NCI-H510A (cell line): ENCODE data around the gene SPP1.

Source experiments
- DNase-seq: peaks from one replicate; lab custom pipeline; 2025; lab: John Stamatoyannopoulos, UW

SPP1 gene

DNA sequence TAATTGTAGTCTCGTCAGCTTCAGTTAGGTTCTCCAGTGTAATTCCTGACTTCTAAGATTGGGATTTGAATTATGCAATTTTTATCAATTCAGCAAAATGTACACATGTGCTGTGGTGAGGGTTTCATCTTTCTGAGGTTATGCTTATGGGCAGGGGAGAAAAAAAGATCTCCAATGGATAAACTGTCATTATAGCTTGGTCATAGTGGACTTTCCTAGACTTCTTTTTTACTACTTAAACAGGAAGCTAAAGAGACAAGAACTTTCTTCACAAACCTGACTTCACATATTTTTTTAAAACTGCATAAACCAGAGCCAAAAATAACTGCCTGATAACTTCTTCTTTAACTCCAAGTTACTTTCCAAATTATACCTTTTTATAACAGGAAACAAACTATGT, 21.7 kb upstream of the SPP1 start:
- DNase-seq = no peak

DNA sequence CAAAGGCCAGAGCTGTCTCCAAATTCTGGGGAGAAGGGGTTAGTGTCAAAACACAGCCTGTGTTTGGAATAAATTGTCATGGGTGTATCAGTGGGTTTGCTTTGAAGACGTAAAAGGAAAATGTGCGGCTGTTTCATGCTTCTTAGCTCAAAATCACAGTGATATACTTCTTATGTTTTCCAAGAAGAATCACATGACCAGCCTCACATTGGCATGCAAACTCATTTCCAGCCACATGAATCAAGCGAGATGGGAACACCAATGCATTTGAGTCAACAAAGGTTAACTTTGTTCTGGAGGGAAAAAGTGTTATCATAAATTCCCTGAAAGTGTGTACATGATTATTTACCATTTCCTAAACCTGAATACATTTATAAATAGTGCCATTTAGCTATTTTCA, 19.0 kb upstream of the SPP1 start:
- DNase-seq = no peak

DNA sequence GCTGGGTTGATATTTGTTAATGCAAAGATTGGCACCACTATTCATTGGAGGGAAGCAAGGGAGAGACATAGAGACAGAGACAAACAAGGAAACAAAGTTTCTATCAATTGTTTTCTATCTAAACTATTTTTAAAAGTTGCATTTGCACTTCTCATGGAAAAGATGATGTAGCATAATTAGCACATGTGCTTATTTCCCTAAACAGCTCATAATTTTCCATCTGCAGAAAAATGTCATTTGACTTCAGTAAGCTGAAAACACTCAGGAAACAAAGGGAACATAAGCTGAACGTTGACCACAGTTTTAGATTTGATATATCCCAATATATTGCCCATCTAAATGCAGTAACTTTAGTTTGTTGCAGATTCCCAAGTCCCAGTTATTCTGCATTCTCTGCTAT, 18.5 kb upstream of the SPP1 start:
- no peak for DNase-seq

DNA sequence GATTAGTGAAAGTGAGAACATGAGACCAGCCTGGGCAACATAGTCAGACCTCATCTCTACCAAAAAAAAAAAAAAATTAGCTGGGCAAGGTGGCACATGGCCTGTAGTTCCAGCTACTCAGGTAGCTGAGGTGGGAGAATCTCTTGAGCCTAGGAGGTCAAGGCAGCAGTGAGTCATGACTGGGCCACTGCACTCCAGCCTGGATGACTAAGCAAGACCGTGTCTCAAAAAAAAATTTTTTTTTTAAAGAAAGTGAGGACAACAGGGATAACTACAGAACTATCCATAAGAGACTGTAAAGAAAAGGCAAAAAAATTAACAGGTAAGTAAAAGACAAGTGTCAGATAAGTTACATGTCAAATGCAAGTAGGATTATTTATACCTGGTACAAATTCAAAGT, 13.5 kb upstream of the SPP1 start:
- no peak for DNase-seq

DNA sequence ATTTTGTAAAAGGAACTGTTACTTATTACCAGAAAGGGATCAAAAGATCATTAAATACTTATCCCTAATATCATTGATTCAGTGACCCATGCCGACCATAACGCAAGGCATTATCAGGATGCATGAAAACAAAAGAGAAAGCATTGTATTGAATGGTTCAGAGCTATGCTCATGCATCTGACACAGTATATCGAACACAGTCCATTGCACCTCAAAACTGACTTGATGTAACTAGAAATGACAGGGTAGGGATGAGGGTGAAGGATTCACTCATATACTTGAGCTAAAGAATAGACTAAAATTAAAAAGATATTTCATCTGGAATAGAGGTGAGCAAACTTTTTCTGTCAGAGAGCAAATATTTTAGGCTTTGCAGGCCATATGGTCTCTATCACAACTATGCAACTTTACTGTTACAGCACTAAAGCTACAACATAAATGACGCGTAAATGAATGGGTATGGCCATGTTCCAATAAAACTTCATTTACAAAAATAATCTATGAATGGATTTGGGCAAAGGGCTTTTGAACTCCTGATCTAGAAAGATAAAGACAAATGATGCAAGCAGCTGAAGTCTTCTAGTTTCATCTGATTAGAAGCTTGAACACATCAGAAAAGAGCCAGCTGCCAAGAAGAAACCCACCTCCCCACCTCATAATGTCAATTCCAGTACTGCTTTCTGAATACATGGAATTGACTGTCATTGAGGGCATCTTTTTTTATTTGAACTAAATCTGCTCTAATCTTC, 12.9 kb upstream of the SPP1 start:
- no peak for DNase-seq

DNA sequence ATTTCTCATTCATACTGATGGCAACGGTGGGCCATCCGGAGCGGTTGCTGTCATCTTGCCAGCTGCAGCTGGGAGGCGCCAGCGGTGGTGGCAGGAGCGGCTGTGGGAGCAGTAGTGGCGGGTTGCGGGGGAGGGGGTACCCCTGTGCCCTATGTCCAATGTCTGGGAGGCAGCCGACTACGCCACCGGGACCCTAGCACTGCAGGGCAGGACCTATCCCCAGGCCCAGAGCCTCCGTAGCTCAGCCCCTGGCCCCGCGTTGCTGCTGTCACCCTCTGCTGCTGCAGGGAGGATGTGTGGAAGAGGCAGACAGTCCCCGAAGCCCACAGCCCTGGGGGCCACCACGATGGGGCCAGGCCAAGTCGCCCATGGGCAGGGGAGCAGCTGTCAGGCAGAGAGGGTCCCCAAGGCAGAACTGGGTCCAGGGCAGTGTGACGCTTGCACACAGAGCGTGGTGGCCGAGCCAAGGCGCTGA, 10.0 kb upstream of the SPP1 start:
- no peak for DNase-seq

DNA sequence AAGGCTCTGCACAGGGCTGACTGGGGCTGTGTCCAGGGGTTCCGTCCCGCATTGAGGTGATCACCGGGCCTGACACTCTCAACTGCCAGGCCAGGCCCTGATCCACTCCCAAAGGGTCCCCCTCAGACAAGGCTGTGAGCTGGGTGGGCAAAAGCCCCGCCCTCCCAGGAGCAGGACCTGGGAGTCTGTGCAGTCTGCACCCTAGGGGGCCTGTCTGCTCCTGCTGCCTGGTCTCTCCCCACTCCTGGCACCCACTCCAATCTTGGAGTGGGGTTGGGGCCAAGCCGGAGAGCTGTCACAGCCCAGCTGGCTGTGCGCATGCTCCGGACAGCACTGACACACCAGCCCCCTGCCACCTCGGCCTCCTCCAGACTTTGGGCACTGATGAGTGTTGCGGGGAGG, 9.4 kb upstream of the SPP1 start:
- DNase-seq = no peak

DNA sequence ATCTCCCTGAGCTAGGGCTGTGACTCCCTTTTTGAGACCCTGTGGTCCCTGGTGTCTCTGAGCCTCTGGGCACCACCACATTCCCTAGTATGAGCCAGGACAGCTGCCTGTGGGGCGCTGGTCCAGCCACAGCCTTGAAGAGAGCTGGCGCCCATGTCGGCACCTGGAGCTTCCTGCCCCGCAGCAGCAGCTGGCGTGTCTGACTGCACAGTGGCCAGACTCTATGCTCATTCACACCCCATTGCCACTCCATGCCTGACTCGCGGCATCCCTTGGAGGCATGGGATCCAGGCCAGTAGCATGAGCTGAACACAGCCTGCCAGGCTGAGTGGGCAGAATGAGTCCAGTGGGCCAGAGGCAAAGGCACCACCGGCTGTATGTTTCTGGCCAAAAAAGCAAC, 8.3 kb upstream of the SPP1 start:
- DNase-seq = no peak

DNA sequence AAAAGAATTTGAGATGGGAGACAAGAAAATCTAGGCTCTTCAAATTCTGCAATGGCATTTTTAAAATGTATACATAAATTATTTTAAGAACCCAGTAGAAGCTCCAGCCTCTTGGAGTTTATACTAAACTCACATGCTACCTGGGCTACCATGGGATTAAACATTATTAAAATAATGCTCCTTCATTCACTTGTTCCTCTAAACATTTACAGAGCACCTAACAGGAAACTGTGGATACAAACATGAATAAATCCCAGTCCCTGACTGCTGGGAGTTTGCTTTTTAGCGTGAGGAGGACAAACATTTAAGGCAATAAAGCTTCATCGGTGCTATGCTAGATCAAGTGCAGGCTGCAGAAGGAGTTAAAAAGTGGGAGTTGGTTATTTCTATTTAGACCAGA, 5.4 kb upstream of the SPP1 start:
- DNase-seq = no peak

DNA sequence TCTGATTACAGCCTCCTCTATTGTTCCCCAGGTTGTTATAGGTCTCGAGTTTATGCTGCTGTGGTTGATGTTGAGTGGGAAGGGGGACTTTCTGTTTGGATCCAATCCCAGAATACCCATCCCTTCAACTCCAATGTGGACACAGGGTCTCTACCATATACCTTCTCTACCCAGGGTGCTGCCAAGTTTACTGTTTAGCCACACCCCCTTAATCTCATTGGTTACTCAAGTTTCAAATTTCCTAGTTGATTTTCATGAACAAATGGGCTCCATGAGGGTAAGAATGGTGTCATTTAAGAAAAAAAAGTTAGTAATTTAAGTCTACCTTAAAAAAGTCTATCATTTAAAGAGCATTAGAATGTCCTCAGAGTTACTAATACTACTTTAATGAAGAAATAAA, 3.6 kb upstream of the SPP1 start:
- no peak for DNase-seq

DNA sequence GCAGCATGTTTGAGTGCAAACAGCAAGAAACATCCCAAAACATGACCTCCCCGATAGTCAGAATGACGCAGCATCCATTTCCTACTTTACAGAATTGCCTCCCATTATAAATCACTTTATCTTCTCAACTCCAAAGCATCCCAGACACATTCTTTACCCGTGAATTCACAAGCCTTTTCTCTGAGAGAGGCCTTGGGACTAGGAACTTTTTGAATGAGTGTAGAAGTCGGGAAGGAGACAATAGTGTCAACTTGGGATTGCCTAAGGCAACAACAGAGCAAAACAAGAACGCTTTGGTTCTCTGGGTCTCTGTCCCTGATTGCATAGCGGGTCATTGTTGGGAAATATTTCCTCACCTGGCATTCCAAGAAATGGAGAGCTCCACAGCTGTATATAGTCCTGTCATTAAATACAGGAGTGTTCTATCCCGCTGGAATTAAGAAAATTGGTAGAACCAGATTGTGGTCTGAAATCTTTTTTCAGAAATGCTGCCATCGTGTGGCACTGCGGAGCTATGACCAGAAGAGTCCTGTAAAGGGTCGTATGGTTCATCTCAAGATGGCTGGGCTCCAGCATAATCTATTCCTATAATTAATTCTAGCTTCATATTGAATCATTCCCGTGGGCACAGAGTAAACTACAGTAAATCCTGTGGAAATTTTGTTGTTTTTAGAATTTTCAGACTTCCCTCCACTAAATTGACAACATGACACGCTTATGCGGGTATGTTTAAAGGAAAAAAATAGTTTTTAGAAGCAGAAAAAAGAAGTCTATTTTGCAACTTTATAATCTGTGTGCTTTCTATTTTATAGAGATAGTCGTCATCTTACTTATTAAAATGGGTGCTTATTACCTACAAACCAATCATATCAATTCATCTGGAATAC, 2.0 kb upstream of the SPP1 start:
- DNase-seq = peak; percentile 24

DNA sequence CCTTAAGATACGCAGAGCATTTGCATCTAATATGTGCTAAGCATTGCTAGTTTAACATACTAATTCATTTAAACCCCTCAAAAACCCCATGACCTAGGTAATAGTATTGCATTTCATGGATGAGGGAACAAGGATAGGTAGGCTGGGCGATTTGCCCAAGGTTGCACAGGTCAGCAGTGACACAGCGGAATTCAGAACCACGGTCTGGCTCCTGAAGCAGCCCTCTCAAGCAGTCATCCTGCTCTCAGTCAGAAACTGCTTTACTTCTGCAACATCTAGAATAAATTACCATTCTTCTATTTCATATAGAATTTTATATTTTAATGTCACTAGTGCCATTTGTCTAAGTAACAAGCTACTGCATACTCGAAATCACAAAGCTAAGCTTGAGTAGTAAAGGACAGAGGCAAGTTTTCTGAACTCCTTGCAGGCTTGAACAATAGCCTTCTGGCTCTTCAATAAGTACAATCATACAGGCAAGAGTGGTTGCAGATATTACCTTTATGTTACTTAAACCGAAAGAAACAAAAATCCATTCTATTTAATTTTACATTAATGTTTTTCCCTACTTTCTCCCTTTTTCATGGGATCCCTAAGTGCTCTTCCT, 555 bp upstream of the SPP1 start:
- peak; percentile 35 for DNase-seq

DNA sequence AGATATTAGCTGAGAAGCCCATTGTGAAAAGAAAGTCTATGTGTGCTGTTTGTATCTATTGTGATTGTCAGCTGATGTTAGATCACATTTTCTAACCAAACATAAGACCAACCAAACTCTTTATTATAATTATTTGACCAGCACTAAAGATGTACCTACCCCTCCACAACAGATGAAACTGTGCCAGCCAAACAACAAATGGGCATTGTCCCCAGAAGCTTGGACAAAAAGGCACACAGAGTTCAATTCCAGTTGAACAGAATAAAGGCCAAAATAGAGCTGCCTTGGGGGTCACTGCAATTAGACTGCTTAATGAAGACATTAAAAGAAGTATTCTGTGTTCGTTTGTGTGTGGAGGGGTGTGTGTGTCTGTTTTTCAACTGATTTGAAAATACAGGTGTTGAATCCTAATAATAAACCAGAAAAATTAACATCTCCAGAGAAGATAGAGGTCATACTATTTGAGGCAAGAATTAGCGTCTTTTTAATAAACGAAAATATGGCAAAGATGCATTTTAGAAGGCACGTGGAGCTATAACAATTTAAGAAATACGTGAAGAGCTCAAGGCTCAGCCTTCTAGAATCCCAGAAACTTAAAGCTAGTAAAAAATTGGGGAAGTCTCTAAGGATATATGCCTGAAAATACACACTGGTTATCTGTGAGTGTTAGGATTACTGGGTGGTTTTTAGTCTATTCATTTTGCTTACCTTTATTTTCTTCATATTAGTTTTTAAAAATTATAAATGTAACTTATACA, 2.2 kb downstream of the SPP1 start:
- DNase-seq = no peak

DNA sequence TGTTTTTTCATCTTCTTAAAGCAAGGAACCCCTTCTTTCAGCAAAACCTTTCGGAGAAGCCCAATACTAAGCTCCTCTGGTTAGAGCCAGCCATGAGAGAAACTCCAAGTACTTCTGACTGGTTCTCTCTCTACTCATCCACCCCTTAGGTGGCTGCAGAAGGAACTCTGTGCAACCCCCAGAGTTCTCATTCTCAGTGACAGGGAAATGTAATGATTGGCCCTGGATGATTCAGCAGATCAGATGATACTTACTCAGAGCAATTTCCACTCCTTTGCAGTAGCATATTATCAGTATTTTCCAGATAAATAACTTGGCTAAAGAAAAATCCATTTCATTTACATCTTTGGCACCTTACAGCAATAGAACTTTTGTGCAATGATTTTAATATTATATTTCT, 3.2 kb downstream of the SPP1 start:
- DNase-seq = no peak

DNA sequence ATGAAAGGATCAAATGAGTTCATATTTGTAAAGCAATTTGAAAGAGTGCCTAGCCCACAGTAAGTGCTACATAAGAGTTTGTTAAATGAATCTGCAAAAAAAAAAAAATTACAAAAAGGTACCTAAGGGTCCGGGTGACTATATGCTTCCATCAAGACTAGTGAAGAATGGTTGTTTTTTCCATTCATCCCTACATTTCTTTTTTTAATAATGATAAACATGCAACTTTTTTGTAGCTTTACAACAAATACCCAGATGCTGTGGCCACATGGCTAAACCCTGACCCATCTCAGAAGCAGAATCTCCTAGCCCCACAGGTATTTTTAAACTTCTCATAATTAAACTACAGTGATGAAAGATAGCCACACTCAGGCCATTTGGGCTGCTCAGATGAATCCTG, 4.3 kb downstream of the SPP1 start:
- DNase-seq = no peak

DNA sequence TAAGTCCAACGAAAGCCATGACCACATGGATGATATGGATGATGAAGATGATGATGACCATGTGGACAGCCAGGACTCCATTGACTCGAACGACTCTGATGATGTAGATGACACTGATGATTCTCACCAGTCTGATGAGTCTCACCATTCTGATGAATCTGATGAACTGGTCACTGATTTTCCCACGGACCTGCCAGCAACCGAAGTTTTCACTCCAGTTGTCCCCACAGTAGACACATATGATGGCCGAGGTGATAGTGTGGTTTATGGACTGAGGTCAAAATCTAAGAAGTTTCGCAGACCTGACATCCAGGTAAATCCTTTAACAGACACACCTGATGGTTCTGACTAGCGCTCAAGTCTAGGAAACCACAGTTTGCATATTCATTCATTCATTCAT, 6.0 kb downstream of the SPP1 start:
- DNase-seq = no peak

DNA sequence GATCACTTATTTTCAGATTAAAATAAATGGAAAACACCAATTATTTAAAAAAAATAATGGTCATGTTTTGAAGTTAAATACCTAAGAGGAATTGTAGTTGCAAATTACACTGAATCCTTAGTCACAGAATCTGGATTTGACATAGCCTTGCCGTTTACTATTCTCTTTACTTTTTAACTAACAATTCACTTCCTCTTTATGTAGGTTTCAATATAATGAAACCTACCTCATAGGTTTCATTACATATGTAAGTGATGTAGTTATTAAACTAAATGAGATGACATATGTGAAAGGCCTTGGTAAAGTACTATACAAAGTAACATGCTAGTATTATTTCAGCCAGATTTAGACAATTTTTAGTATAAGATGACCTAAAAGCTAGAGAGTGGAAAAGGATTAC, 6.5 kb downstream of the SPP1 start:
- no peak for DNase-seq

DNA sequence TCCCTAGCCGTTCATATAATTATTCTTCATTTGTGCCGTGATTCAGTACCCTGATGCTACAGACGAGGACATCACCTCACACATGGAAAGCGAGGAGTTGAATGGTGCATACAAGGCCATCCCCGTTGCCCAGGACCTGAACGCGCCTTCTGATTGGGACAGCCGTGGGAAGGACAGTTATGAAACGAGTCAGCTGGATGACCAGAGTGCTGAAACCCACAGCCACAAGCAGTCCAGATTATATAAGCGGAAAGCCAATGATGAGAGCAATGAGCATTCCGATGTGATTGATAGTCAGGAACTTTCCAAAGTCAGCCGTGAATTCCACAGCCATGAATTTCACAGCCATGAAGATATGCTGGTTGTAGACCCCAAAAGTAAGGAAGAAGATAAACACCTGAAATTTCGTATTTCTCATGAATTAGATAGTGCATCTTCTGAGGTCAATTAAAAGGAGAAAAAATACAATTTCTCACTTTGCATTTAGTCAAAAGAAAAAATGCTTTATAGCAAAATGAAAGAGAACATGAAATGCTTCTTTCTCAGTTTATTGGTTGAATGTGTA, 7.0 kb downstream of the SPP1 start:
- DNase-seq = no peak

DNA sequence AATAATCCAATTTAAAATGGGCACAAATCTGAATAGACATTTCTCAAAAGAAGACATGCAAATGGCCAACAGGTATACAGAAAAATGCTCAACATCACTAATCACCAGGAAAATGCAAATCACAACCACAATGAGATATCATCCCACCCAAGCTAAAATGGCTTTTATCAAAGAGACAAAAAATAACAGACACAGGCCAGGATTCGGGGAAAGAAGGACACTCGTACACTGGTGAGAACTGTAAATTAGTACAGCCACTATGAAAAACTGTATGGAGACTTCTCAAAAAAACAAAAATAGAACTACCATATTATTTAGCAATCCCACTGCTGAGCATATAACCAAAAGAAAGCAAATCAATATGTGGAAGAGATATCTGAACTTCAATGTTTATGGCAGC, 8.5 kb downstream of the SPP1 start:
- DNase-seq = no peak

DNA sequence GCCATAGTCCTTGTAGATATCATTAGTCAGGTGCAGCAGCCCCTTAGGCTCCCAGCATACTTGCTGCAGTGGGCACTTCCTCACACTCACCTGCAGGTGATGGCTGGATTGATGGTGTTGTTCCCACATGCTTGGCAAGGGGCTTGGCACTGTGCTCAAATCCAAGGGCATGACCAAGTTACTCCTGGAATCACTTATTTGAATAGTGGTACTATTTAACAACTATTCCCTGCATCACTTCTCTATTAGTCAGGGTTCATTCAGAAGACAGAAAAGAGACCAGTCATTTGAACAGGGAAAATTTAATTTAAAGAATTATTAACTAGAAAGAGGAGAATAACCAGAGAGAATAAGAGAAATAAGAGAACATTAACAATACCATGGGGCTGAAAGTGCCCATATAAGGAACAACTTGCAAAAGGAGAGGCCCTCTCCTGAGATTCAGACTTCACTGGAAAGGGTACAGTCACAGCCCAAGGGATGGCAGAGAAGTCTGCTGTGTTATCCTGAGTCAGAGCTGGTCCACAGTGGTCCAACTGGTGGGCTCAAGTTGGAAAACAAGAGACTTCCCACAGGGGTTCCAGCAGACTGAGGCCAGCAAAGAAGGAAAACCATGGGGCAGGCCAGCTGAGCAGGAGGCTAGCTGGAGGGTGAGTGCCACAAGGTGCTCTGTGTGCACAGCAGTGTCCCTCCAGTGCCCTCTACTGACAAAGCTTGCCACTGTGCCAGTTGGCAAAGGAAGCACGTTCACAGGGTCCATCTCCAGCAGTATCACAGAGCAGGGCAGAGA, 9.8 kb downstream of the SPP1 start:
- peak; percentile 46 for DNase-seq

DNA sequence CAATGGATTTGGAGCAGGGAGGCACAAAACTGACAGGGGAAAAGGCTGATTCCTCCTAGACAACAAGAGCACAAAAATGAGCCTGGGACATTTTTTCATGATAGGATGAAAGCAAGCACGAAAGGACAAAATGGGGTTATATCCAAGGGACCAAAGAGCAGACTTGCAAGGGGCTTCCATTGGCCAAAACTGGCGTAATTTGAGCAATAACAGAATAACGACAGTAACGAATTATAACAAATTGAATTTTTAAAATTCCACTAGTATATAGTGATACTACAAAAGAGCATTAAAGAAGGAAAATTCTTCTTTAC, 10.3 kb downstream of the SPP1 start:
- DNase-seq = no peak
